OCI-LY3 (cell line): ENCODE data around the gene GPR3.

Experiments used
- CTCF ChIP-seq: fragments of 200-600, 300-600 bp; sonication (generic); IDR thresholded peaks from 2 replicates; pipeline ENCODE4 v1.5.1; 2014; ENCODE audit warnings: antibody characterized with exemption, low read length, low read depth
- EZH2phosphoT487 ChIP-seq: fragments of 200-600 bp; shearing (Covaris generic); IDR thresholded peaks from 2 replicates; pipeline ENCODE4 v1.6.1; 2018; ENCODE audit warnings: antibody characterized with exemption, mixed run types, low read depth

- TF ChIP-seq CTCF (no peak), EZH2phosphoT487 (no peak)
Measured at GRCh38 chr1:27427816-27428315, 35.4 kb downstream of the GPR3 start.
